CD14-positive monocyte (primary cell): Measurements from ENCODE around the gene KYNU. TPM values are rescaled to one million over a fixed set of nuclear protein-coding genes. Genes with fewer than 3 reads are reported as not detected.

Experiments
- DNase-seq, 3 donors: peaks; one replicate each; pipeline ENCODE4 v3.0.0-alpha.2; 2011 to 2022
- H2AFZ ChIP-seq: 2 replicates; pipeline ENCODE4 v1.6.0; 2012; ENCODE audit warnings: mild to moderate bottlenecking, low read depth, low read length, inconsistent platforms; ENCODE audit not compliant: insufficient read depth, poor library complexity, severe bottlenecking
- H3K27ac ChIP-seq, 2 donors: 1 replicate in 1 of 2; 2 replicates in 1 of 2; pipeline ENCODE4 v1.5.1; 2012 to 2013; ENCODE audit warnings: low read length in 2 of 2, control low read depth in 1 of 2, inconsistent platforms in 1 of 2, low read depth in 1 of 2, mild to moderate bottlenecking in 1 of 2
- H3K27me3 ChIP-seq, 2 donors: one replicate each; pipeline versions ENCODE4 v1.6.0 to v1.6.1; 2011 to 2013; ENCODE audit warnings: low read length in 2 of 2; ENCODE audit not compliant: control insufficient read depth in 2 of 2, insufficient read depth in 2 of 2
- H3K36me3 ChIP-seq, 2 donors: replicated peaks in 1 of 2; 1 replicate in 1 of 2; 2 replicates in 1 of 2; pipeline versions ENCODE4 v1.5.1 to v1.6.1; 2012 to 2013; ENCODE audit warnings: low read length in 2 of 2, control low read depth in 1 of 2, inconsistent platforms in 1 of 2, mild to moderate bottlenecking in 1 of 2; ENCODE audit not compliant: insufficient read depth in 2 of 2, control insufficient read depth in 1 of 2
- H3K4me1 ChIP-seq, 2 donors: 1 replicate in 1 of 2; 2 replicates in 1 of 2; pipeline versions ENCODE4 v1.5.1 to v1.6.1; 2012 to 2013; ENCODE audit warnings: low read length in 2 of 2, control low read depth in 1 of 2, inconsistent platforms in 1 of 2, mild to moderate bottlenecking in 1 of 2, moderate library complexity in 1 of 2; ENCODE audit not compliant: insufficient read depth in 2 of 2, control insufficient read depth in 1 of 2
- H3K4me2 ChIP-seq: replicated peaks from 2 replicates; pipeline ENCODE3; 2012; ENCODE audit warnings: low read length, moderate library complexity, mild to moderate bottlenecking; ENCODE audit not compliant: poor library complexity, severe bottlenecking; ENCODE audit errors: extremely low read depth
- H3K4me3 ChIP-seq, 3 experiments: fragments of 200-600 bp in 1 of 3; sonication (generic) in 1 of 3; replicated peaks in 1 of 3; 1 replicate in 2 of 3; 2 replicates in 1 of 3; pipeline ENCODE4 v1.5.1; 2011 to 2013; ENCODE audit warnings: low read length in 3 of 3, mild to moderate bottlenecking in 3 of 3, control low read depth in 2 of 3, low read depth in 2 of 3, inconsistent platforms in 1 of 3, moderate library complexity in 1 of 3
- H3K79me2 ChIP-seq: 2 replicates; pipeline ENCODE4 v1.6.0; 2012; ENCODE audit warnings: mild to moderate bottlenecking, control low read depth, inconsistent platforms, low read length, moderate library complexity; ENCODE audit not compliant: insufficient read depth
- H3K9ac ChIP-seq: 2 replicates; pipeline ENCODE4 v1.6.0; 2017; ENCODE audit warnings: low read length, mild to moderate bottlenecking; ENCODE audit not compliant: insufficient read depth, poor library complexity, severe bottlenecking
- H3K9me3 ChIP-seq, 2 donors: replicated peaks in 1 of 2; 1 replicate in 1 of 2; 2 replicates in 1 of 2; pipeline versions ENCODE4 v1.5.1 to v1.6.1; 2012 to 2013; ENCODE audit warnings: low read length in 2 of 2, control low read depth in 1 of 2; ENCODE audit not compliant: control insufficient read depth in 1 of 2, insufficient read depth in 1 of 2
- H4K20me1 ChIP-seq: 2 replicates; pipeline ENCODE4 v1.6.0; 2012; ENCODE audit warnings: mild to moderate bottlenecking, low read length, control low read depth, moderate library complexity; ENCODE audit not compliant: insufficient read depth
- H3K27ac Mint-ChIP-seq, 7 donors: one replicate each; pipeline ENCODE4 v1.8.0; 2020; ENCODE audit warnings: mild to moderate bottlenecking in 7 of 7, mixed read lengths in 7 of 7, moderate library complexity in 6 of 7, inconsistent platforms in 2 of 7
- H3K27me3 Mint-ChIP-seq, 3 donors: one replicate each; pipeline ENCODE4 v1.8.0; 2021 to 2022; ENCODE audit warnings: low read depth in 3 of 3, mild to moderate bottlenecking in 3 of 3, mixed read lengths in 3 of 3, moderate library complexity in 3 of 3, inconsistent platforms in 1 of 3
- H3K36me3 Mint-ChIP-seq, 2 donors: one replicate each; pipeline ENCODE4 v1.8.0; 2020; ENCODE audit warnings: mixed read lengths in 2 of 2, inconsistent platforms in 1 of 2, mild to moderate bottlenecking in 1 of 2
- H3K4me1 Mint-ChIP-seq: one replicate; pipeline ENCODE4 v1.8.0; 2020; ENCODE audit warnings: mild to moderate bottlenecking, mixed read lengths
- H3K4me3 Mint-ChIP-seq, 2 donors: one replicate each; pipeline ENCODE4 v1.8.0; 2020; ENCODE audit warnings: mild to moderate bottlenecking in 2 of 2, mixed read lengths in 2 of 2, moderate library complexity in 1 of 2
- H3K9me3 Mint-ChIP-seq, 7 donors: one replicate each; pipeline ENCODE4 v1.8.0; 2020 to 2022; ENCODE audit warnings: mixed read lengths in 7 of 7, mild to moderate bottlenecking in 6 of 7, moderate library complexity in 6 of 7, inconsistent platforms in 2 of 7
- WGBS: methylation state at CpG from one replicate; pipeline ENCODE4 v1.1.5; 2013; ENCODE audit warnings: missing lambda C conversion rate; ENCODE audit not compliant: insufficient coverage; 5-methylcytosine and 5-hydroxymethylcytosine counted together
- intact Hi-C, 2 donors: fragments of 100-400 bp; cut with micrococcal nuclease; formaldehyde crosslinking; loops; one replicate each; pipeline versions ENCODE4 v1.15.0 to v1.15.1; 2023
- polyA plus RNA-seq, 3 donors: library from polyadenylated mRNA; depleted of rRNA in 1 of 3; unstranded in 2 of 3; stranded (reverse) in 1 of 3; fragments of 300-500 nt in 2 of 3; fragments of >200 nt in 1 of 3; fragmentation: Illumina TruSeq in 2 of 3; gene quantifications; 1 replicate in 2 of 3; 2 replicates in 1 of 3; pipeline ENCODE4 v1.2.3, GENCODE V29; 2012 to 2021
- TF ChIP-seq, protein P1 (sequence below): fragments of 200-600 bp; IDR thresholded peaks from one replicate; pipeline ENCODE4 v1.8.0; 2022; ENCODE audit warnings: antibody characterized with exemption, mild to moderate bottlenecking

KYNU gene
- polyA plus RNA-seq, 3 donors = 40.7 to 132 (median 131) TPM

DNA sequence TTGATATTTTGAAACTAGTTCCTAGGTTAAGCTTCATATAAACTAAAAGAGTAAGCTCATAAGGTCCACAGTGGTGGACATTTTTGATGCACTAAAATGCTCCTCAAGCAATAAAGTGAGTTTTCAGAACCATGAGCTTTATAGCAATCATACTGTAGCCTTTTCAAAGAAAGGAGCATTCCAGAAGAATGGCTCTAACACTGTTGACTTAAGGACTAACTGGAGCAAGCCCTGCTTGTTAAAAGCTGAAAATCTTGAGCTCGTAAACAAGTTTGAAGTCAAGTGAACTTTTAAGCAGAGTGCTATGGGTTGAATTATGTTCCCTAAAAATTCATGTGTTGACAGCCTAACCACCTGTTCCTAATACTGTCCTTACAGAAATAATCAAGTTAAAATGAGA, 38.0 kb downstream of the KYNU start:
- DNase-seq = no peak
- intact Hi-C loops = no loop called here
- Histone ChIP-seq H3K9me3 (no peaks in the 10 kb centered on the region), H4K20me1 (peaks cover 99% of the 10 kb centered on the region), H3K4me2 (no peak overlapping the region), H2AFZ (no peak overlapping the region), H3K4me1 (no peaks in the 10 kb centered on the region), H3K27ac (peak overlapping the region in 1 of 2 donors; percentile 23), H3K9ac (no peak overlapping the region), H3K27me3 (no peaks in the 10 kb centered on the region), H3K79me2 (peaks cover 65% of the 10 kb centered on the region), H3K36me3 (peaks cover 19 to 53% of the 10 kb centered on the region in 2 donors), H3K4me3 (no peak overlapping the region)
- Mint-ChIP-seq H3K27me3 (peaks cover 0 to 2% (median 0%) of the 10 kb centered on the region in 3 donors), H3K4me3 (no peak overlapping the region), H3K9me3 (peaks cover 0 to 13% (median 3%) of the 10 kb centered on the region in 7 donors), H3K36me3 (peaks cover 37 to 44% of the 10 kb centered on the region in 2 donors), H3K4me1 (peaks cover 9% of the 10 kb centered on the region), H3K27ac (peak overlapping the region in 1 of 7 donors; percentile 48)
- TF ChIP-seq, protein P1, sequence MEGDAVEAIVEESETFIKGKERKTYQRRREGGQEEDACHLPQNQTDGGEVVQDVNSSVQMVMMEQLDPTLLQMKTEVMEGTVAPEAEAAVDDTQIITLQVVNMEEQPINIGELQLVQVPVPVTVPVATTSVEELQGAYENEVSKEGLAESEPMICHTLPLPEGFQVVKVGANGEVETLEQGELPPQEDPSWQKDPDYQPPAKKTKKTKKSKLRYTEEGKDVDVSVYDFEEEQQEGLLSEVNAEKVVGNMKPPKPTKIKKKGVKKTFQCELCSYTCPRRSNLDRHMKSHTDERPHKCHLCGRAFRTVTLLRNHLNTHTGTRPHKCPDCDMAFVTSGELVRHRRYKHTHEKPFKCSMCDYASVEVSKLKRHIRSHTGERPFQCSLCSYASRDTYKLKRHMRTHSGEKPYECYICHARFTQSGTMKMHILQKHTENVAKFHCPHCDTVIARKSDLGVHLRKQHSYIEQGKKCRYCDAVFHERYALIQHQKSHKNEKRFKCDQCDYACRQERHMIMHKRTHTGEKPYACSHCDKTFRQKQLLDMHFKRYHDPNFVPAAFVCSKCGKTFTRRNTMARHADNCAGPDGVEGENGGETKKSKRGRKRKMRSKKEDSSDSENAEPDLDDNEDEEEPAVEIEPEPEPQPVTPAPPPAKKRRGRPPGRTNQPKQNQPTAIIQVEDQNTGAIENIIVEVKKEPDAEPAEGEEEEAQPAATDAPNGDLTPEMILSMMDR = no peak
- no CpG with 5 or more reads among the region's 1 CpG for WGBS

- no peaks in the 10 kb centered on the region for H3K9me3 ChIP-seq
- peaks cover 0 to 6% (median 0%) of the 10 kb centered on the region in 7 donors for H3K9me3 Mint-ChIP-seq
- H3K4me2 ChIP-seq = no peak overlapping the region
- no peak overlapping the region for H2AFZ ChIP-seq
- DNase-seq = no peak
- no peak overlapping the region for H3K4me3 ChIP-seq
- no peak overlapping the region for H3K4me3 Mint-ChIP-seq
- peaks cover 0 to 2% (median 0%) of the 10 kb centered on the region in 3 donors for H3K27me3 Mint-ChIP-seq
- H3K9ac ChIP-seq = no peak overlapping the region
- no peak overlapping the region for H3K27ac Mint-ChIP-seq
- TF ChIP-seq, protein P1 = no peak
- H3K4me1 ChIP-seq = no peaks in the 10 kb centered on the region
- no peaks in the 10 kb centered on the region for H3K27me3 ChIP-seq
- H4K20me1 ChIP-seq = peaks cover 98% of the 10 kb centered on the region
- peaks cover 50 to 74% of the 10 kb centered on the region in 2 donors for H3K36me3 ChIP-seq
- H3K79me2 ChIP-seq = peaks cover 36% of the 10 kb centered on the region
- intact Hi-C loops = no loop called here
- no peak overlapping the region for H3K27ac ChIP-seq
- H3K4me1 Mint-ChIP-seq = peaks cover 2% of the 10 kb centered on the region
- peaks cover 50 to 54% of the 10 kb centered on the region in 2 donors for H3K36me3 Mint-ChIP-seq
These were observed 41.2 kb downstream of the KYNU start for GRCh38 chr2:142918624-142919023.
